WTC11 (cell line): Measurements from ENCODE around the gene MRPL20. TPM values are rescaled to one million over a fixed set of nuclear protein-coding genes. Genes with fewer than 3 reads are reported as not detected.

ENCODE experiments used
- ATAC-seq: fragments of 200-7000 bp; cut with Tn5 transposase; 2 replicates; pipeline ENCODE4 v1.10.0; 2021; ENCODE audit warnings: mild to moderate bottlenecking, moderate library complexity
- CTCF ChIA-PET: fragments of 300-600 bp; sonication (Branson Sonifier 250); formaldehyde crosslinking; loops from one replicate; lab custom pipeline; 2021; ENCODE audit warnings: antibody characterized with exemption; lab: Charles Lee
- POLR2A ChIA-PET: fragments of 350-600 bp; sonication (Branson Sonifier 250); formaldehyde crosslinking; loops from one replicate; lab custom pipeline; 2021; ENCODE audit warnings: antibody characterized with exemption; lab: Charles Lee
- DNase-seq: peaks from one replicate; pipeline ENCODE4 v3.0.0; 2021; ENCODE audit warnings: low spot score
- H3K27ac Mint-ChIP-seq: 2 replicates; pipeline ENCODE4 v1.8.0; 2021; ENCODE audit warnings: mixed read lengths
- H3K27me3 Mint-ChIP-seq: 2 replicates; pipeline ENCODE4 v1.8.0; 2021; ENCODE audit warnings: low read depth, mild to moderate bottlenecking, moderate library complexity, mixed read lengths
- H3K36me3 Mint-ChIP-seq: 2 replicates; pipeline ENCODE4 v1.8.0; 2021; ENCODE audit warnings: mixed read lengths
- H3K4me1 Mint-ChIP-seq: 2 replicates; pipeline ENCODE4 v1.8.0; 2022; ENCODE audit warnings: mixed read lengths
- H3K4me3 Mint-ChIP-seq: 2 replicates; pipeline ENCODE4 v1.8.0; 2021; ENCODE audit warnings: mild to moderate bottlenecking, moderate library complexity, mixed read lengths
- H3K9me3 Mint-ChIP-seq: 2 replicates; pipeline ENCODE4 v1.8.0; 2021; ENCODE audit warnings: mixed read lengths
- CBFB ChIP-seq: sonication (generic); formaldehyde crosslinking; IDR thresholded peaks from 2 replicates; pipeline ENCODE4 v1.8.1; 2022; ENCODE audit warnings: mild to moderate bottlenecking, low read depth, missing genetic modification reagents
- CREM ChIP-seq: sonication (generic); formaldehyde crosslinking; IDR thresholded peaks from 2 replicates; pipeline ENCODE4 v1.8.1; 2022; ENCODE audit warnings: mild to moderate bottlenecking, missing genetic modification reagents, moderate library complexity
- E2F4 ChIP-seq: sonication (generic); formaldehyde crosslinking; IDR thresholded peaks from 2 replicates; pipeline ENCODE4 v1.8.1; 2022; ENCODE audit warnings: low read depth, mild to moderate bottlenecking, moderate library complexity, missing genetic modification reagents, borderline replicate concordance
- ELF4 ChIP-seq: sonication (generic); formaldehyde crosslinking; IDR thresholded peaks from 2 replicates; pipeline ENCODE4 v1.8.1; 2022; ENCODE audit warnings: low read depth, mild to moderate bottlenecking, moderate library complexity, missing genetic modification reagents
- ETV6 ChIP-seq: sonication (generic); formaldehyde crosslinking; IDR thresholded peaks from 2 replicates; pipeline ENCODE4 v1.8.1; 2022; ENCODE audit warnings: mild to moderate bottlenecking, missing genetic modification reagents
- GRHL2 ChIP-seq: fragments of 250-450 bp; sonication (Bioruptor Pico); IDR thresholded peaks from 2 replicates; pipeline ENCODE4 v1.8.0; 2022; ENCODE audit warnings: mild to moderate bottlenecking, moderate library complexity; ENCODE audit not compliant: insufficient replicate concordance, severe bottlenecking
- JAZF1 ChIP-seq: fragments of 250-450 bp; sonication (Bioruptor Pico); IDR thresholded peaks from 2 replicates; pipeline ENCODE4 v1.9.0; 2021; ENCODE audit warnings: moderate library complexity, mild to moderate bottlenecking, inconsistent platforms
- JUN ChIP-seq: sonication (generic); formaldehyde crosslinking; IDR thresholded peaks from 2 replicates; pipeline ENCODE4 v1.8.0; 2023; ENCODE audit warnings: mild to moderate bottlenecking, missing genetic modification reagents
- NR2C2 ChIP-seq: sonication (generic); formaldehyde crosslinking; IDR thresholded peaks from 2 replicates; pipeline ENCODE4 v1.8.0; 2022; ENCODE audit warnings: mild to moderate bottlenecking, missing genetic modification reagents
- RELA ChIP-seq: sonication (generic); formaldehyde crosslinking; IDR thresholded peaks from 2 replicates; pipeline ENCODE4 v1.8.1; 2022; ENCODE audit warnings: missing genetic modification reagents, mild to moderate bottlenecking, borderline replicate concordance
- RORB ChIP-seq: fragments of 250-450 bp; sonication (Bioruptor Pico); IDR thresholded peaks from 2 replicates; pipeline ENCODE4 v1.9.0; 2021; ENCODE audit warnings: mild to moderate bottlenecking
- TEAD1 ChIP-seq: sonication (generic); formaldehyde crosslinking; IDR thresholded peaks from 2 replicates; pipeline ENCODE4 v1.8.0; 2022; ENCODE audit warnings: mild to moderate bottlenecking, missing genetic modification reagents
- TEAD4 ChIP-seq: sonication (generic); formaldehyde crosslinking; IDR thresholded peaks from 2 replicates; pipeline ENCODE4 v1.8.0; 2022; ENCODE audit warnings: mild to moderate bottlenecking, missing genetic modification reagents
- USF2 ChIP-seq: sonication (generic); formaldehyde crosslinking; IDR thresholded peaks from 2 replicates; pipeline ENCODE4 v1.8.1; 2023; ENCODE audit warnings: mild to moderate bottlenecking, missing genetic modification reagents, moderate library complexity
- ZNF121 ChIP-seq: sonication (generic); formaldehyde crosslinking; IDR thresholded peaks from 2 replicates; pipeline ENCODE4 v1.8.0; 2023; ENCODE audit warnings: missing genetic modification reagents
- ZNF232 ChIP-seq: sonication (generic); formaldehyde crosslinking; IDR thresholded peaks from 2 replicates; pipeline ENCODE4 v1.8.0; 2022; ENCODE audit warnings: mild to moderate bottlenecking, missing genetic modification reagents
- ZNF263 ChIP-seq: sonication (generic); formaldehyde crosslinking; IDR thresholded peaks from 2 replicates; pipeline ENCODE4 v1.8.1; 2022; ENCODE audit warnings: low read depth, mild to moderate bottlenecking, moderate library complexity, missing genetic modification reagents
- ZNF671 ChIP-seq: fragments of 250-450 bp; sonication (Bioruptor Pico); IDR thresholded peaks from 2 replicates; pipeline ENCODE4 v1.8.0; 2021; ENCODE audit warnings: mild to moderate bottlenecking
- total RNA-seq: library from RNA; stranded (reverse); gene quantifications from 3 replicates; pipeline ENCODE4 v1.2.3, GENCODE V29; 2021
- TF ChIP-seq, protein P1 (sequence below): sonication (generic); formaldehyde crosslinking; IDR thresholded peaks from 2 replicates; pipeline ENCODE4 v1.8.0; 2022; ENCODE audit warnings: mild to moderate bottlenecking, missing genetic modification reagents
- TF ChIP-seq, protein P2 (sequence below): sonication (generic); formaldehyde crosslinking; IDR thresholded peaks from 2 replicates; pipeline ENCODE4 v1.8.0; 2023; ENCODE audit warnings: missing genetic modification reagents
- TF ChIP-seq, protein P3 (sequence below): sonication (generic); formaldehyde crosslinking; IDR thresholded peaks from 2 replicates; pipeline ENCODE4 v1.8.1; 2023; ENCODE audit warnings: mild to moderate bottlenecking, moderate library complexity, missing genetic modification reagents

MRPL20 gene
- total RNA-seq, 1 experiment from 2014 or later = 156 TPM

DNA sequence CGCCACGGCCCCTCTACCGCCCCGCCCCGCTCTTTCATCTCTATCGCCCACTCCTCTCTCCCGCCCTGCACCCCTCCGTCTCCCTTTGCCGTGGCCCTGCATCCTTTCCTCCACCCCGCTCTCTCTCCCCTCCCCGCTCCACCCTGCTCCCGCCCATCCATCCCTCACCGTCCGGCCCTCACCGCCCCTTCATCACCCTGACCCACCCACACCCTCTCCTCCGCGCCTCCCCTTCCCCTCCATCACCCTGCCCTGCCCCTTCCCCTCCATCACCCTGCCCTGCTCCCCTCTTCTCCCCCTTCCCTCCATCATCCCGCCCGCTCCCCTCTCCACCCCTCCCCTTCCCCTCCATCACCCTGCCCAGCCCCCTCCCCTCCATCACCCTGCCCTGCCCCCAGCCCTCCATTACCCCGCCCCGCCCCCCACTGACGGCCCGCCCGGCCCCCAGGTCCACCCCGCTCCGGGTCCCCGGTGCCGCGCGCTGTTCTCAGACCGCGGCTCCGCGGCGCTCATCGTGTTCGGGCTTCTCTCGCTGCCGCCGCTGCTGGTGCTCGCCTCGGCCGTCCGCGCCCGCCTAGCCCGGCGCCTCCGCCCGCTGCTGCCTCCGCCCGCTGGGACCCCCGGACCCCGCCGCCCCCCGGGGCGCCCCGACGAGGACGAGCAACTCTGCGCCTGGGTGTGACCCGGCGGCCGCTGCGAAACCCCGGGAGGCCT lies 20.2 kb upstream of the MRPL20 start:
- no peak overlapping the region for H3K27ac Mint-ChIP-seq
- no peaks in the 10 kb centered on the region for H3K36me3 Mint-ChIP-seq
- ATAC-seq = no peak
- TF ChIP-seq ZNF121 (no peak), RELA (CRISPR knock-in tag) (no peak), ZNF232 (CRISPR knock-in tag) (no peak), JUN (CRISPR knock-in tag) (no peak), TEAD1 (CRISPR knock-in tag) (no peak)
- H3K4me1 Mint-ChIP-seq = peaks cover 38% of the 10 kb centered on the region
- peak; percentile 48 for DNase-seq
- no peak overlapping the region for H3K4me3 Mint-ChIP-seq
- H3K9me3 Mint-ChIP-seq = no peaks in the 10 kb centered on the region
- no peaks in the 10 kb centered on the region for H3K27me3 Mint-ChIP-seq
- POLR2A ChIA-PET = interaction anchor here (1.3 kb wide), 1 partner anchor 20 kb away, joined by 3 read pairs; no protein-coding TSS in a partner anchor
- CTCF ChIA-PET = no interaction called here

- ChIA-PET CTCF (interaction anchor here (1.2 to 1.8 kb wide), 3 partner anchors 14 to 363 kb away, joined by 3 to 7 read pairs (median 4); no protein-coding TSS in a partner anchor), POLR2A (interaction anchor here (1.3 kb wide), 1 partner anchor 19 kb away, joined by 3 read pairs; no protein-coding TSS in a partner anchor)
- Mint-ChIP-seq H3K4me1 (peaks cover 40% of the 10 kb centered on the region), H3K9me3 (no peaks in the 10 kb centered on the region), H3K27me3 (no peaks in the 10 kb centered on the region), H3K36me3 (no peaks in the 10 kb centered on the region), H3K27ac (no peak overlapping the region), H3K4me3 (peak overlapping the region; percentile 60)
- TF ChIP-seq, protein P1, sequence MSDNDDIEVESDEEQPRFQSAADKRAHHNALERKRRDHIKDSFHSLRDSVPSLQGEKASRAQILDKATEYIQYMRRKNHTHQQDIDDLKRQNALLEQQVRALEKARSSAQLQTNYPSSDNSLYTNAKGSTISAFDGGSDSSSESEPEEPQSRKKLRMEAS (CRISPR knock-in tag) = no peak
- TF ChIP-seq NR2C2 (no peak), TEAD1 (CRISPR knock-in tag) (no peak), ZNF671 (CRISPR knock-in tag) (no peak), ZNF232 (CRISPR knock-in tag) (no peak), GRHL2 (no peak)
- DNase-seq (peak; percentile 18), ATAC-seq (peak; percentile 8)
These were observed 19.5 kb upstream of the MRPL20 start for GRCh38 chr1:1426496-1427105.

GRCh38 chr1:1425753-1426495 lies 18.8 kb upstream of the MRPL20 start:
- no peaks in the 10 kb centered on the region for H3K9me3 Mint-ChIP-seq
- peak; percentile 47 for ATAC-seq
- H3K27me3 Mint-ChIP-seq = no peaks in the 10 kb centered on the region
- H3K36me3 Mint-ChIP-seq = no peaks in the 10 kb centered on the region
- CTCF ChIA-PET = interaction anchor here (1.1 to 1.8 kb wide), 4 partner anchors 15 to 362 kb away, joined by 3 to 7 read pairs (median 4); partner anchors contain the start of gene CCNL2
- H3K27ac Mint-ChIP-seq = peak overlapping the region; percentile 65
- H3K4me1 Mint-ChIP-seq = peaks cover 40% of the 10 kb centered on the region
- POLR2A ChIA-PET = interaction anchor here (1.2 to 1.5 kb wide), 3 partner anchors 18 to 24 kb away, joined by 3 to 5 read pairs (median 3); no protein-coding TSS in a partner anchor
- DNase-seq = peak; percentile 49
- peak overlapping the region; percentile 60 for H3K4me3 Mint-ChIP-seq
- TF ChIP-seq E2F4 (no peak), TEAD4 (no peak), ETV6 (CRISPR knock-in tag) (0 out of 2 replicates have a peak, but pooled peaks have one; percentile 40), ZNF263 (CRISPR knock-in tag) (peak; percentile 83), USF2 (0 out of 2 replicates have a peak, but pooled peaks have one; percentile 5), RORB (CRISPR knock-in tag) (no peak), ELF4 (CRISPR knock-in tag) (no peak), CBFB (CRISPR knock-in tag) (no peak), JAZF1 (no peak), CREM (no peak)
- TF ChIP-seq, protein P2, sequence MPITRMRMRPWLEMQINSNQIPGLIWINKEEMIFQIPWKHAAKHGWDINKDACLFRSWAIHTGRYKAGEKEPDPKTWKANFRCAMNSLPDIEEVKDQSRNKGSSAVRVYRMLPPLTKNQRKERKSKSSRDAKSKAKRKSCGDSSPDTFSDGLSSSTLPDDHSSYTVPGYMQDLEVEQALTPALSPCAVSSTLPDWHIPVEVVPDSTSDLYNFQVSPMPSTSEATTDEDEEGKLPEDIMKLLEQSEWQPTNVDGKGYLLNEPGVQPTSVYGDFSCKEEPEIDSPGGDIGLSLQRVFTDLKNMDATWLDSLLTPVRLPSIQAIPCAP (CRISPR knock-in tag) = no peak
- TF ChIP-seq, protein P3, sequence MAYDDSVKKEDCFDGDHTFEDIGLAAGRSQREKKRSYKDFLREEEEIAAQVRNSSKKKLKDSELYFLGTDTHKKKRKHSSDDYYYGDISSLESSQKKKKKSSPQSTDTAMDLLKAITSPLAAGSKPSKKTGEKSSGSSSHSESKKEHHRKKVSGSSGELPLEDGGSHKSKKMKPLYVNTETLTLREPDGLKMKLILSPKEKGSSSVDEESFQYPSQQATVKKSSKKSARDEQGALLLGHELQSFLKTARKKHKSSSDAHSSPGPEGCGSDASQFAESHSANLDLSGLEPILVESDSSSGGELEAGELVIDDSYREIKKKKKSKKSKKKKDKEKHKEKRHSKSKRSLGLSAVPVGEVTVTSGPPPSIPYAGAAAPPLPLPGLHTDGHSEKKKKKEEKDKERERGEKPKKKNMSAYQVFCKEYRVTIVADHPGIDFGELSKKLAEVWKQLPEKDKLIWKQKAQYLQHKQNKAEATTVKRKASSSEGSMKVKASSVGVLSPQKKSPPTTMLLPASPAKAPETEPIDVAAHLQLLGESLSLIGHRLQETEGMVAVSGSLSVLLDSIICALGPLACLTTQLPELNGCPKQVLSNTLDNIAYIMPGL (CRISPR knock-in tag) = peak; percentile 41; the same call in 1 of the 2 replicates
